Stimulated activated CD4-positive, alpha-beta T cell treated with anti-CD3 and anti-CD28 coated beads, TNF-alpha, amount 100 ng/mL, for 1 hour (primary cell): ENCODE data around the gene C3.
"Not testable (repeated sequence)": the region's sequence is repeated elsewhere in the genome, so short reads cannot be mapped to it uniquely, and the experiment has no call there.

ENCODE experiments used
- DNase-seq, 3 donors: peaks; one replicate each; pipeline ENCODE4 v3.0.0-alpha.2; 2020; ENCODE audit warnings: low read depth in 3 of 3, low spot score in 1 of 3

Gene C3

DNA sequence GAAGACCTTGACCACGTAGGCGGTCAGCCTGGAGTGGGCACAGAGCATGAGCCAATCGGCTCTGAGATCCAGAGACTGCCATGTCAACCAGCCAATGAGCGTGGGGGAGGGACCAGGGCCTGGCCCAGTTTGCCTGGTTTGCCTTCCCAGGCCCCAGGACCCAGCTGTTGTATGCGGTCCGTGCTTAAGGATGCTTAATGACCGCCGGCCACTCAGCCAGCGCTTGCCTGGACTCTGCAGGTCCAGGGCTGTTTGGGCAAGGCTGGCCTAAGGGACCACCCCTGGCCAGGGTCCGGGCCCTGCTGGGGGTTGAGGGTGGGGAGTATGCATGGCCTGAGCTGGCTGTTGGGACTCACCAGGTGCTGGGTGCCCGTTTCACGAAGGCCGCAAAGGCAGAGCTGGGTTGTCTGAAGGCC lies 27.4 kb downstream of the C3 start:
- no peak for DNase-seq

DNA sequence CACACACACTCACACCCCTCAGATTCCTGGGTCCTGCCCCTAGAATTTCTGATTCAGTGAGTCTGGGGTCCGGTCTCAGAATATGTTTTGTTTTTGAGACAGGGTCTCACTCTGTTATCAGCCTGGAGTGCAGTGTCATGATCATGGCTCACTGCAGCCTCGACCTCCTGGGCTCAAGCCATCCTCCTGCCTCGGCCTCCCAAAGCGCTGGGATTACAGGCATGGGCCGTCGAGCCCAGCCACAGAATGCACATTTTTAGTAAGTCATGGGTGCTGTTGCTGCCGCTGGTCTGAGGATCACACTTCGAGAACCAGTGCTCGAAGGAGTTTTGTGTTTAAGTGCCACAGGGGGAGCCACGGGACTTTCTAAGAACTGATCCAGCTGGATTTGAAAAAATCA lies 28.4 kb downstream of the C3 start:
- DNase-seq, result no peak

DNA sequence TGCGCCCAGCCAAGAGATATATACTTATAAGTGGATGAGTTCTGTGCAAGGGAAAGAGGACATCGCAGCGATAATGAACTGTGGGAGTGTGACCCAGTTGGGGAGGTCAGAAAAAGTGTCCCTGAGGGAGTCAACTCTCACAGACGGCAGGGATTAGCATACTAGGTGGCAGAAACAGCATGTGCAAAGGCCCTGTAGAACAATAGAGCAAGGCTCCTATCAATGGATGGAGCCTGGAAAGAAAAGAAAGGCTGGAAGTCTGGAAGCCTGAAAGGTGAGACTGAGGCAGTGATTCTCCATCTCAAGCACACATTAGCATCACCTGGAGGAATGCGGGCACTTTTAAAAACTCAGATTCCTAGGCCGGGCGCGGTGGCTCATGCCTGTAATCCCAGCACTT lies 29.1 kb downstream of the C3 start:
- no peak for DNase-seq

DNA sequence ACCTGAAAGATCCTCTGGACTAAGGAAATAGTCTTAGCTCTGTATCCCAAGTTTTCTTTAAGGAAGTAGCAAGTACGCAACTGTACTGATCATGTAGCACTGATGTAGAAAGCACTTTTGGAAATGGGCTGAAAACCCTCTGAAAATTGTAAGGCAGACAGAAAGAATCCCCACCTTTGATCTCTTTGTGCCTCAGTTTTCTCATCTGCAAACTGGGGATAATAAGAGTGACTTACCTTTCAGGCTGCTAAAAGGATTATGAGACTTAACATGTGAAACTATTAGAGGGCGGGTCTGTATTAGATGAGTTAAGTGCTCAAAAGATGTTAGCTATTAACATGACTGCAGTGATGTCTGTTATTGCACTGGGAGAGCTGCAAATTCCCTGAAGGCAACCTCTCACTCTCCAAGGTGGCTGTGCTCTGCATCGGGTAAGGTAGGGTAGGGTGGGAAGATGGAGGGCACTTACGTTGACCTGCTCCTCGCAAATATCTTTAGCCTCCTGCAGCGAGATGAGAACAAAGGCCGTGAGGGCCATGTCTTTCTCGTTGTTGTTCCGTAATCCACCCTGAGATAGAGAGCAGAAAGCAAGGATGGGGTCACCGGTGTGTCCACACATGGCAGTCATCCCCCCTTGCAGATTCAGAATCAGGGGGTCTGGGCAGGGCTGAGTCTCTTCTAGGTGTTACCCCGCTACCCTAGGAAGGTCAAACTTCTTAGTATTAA lies 30.1 kb downstream of the C3 start:
- no peak for DNase-seq

DNA sequence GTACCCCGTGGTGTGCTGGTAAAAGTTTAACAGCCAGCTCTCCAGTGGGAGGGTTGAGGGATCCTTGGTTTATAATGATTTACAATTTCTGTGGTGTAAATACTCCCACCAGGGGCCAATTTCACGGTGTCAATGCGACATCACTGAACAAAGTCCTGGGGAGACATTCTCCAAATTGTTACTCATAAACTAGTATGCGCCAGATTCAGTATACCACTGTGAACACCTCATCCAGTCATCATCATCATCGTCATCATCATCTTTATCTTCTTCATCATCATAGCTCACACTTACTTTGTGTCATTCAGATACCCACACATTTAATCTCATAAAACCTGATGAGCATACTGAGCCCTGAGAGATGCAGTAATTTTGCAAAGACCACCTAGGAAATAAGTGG lies 33.3 kb downstream of the C3 start:
- no peak for DNase-seq

DNA sequence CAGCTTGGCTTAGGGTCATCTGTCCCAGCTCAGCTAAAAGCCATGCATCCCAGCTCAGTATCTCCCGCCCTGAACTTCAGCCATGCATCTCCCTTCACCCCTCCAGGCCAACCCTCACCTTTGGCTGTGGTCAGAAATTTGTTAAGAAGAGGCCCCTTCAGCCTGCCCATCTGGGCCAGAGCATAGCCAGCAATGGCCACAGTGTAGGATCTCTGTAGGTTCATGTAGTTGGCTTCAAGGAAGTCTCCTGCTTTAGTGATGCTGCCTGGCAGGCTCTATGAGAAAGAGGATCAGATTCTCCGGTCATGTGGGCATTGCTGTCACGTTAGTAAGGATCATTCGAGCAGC lies 33.8 kb downstream of the C3 start:
- DNase-seq, result no peak

DNA sequence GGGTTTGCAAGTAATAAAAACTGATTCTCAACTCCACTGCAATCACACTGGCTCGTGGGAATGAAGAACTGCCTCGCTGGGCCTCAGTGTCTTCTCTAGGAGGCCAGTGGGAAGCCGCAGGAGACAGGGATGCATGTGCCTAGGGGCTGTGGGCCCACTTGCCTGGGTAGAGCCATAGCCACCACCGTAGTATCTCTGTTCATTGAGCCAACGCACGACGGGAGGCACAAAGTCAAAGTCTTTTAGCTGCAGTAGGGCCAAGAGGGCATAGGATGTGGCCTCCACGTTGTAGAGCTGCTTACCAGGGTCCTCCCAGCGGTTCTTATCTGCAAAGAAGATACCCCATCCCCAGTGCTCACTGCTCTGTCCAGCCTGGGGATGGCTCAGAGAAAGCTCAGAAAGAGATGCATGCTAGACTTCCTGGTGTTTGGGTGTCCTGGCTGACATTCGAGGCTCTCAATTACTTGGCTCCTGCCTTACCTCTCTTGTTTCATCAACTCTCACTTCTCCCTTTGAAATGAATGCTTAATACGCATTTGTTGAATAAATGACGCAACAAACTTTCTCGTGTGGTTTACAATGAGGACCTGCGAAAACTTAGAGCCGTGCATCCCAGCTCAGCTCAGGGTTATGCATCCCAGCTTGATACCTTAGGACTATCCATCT lies 34.4 kb downstream of the C3 start:
- DNase-seq, result no peak

DNA sequence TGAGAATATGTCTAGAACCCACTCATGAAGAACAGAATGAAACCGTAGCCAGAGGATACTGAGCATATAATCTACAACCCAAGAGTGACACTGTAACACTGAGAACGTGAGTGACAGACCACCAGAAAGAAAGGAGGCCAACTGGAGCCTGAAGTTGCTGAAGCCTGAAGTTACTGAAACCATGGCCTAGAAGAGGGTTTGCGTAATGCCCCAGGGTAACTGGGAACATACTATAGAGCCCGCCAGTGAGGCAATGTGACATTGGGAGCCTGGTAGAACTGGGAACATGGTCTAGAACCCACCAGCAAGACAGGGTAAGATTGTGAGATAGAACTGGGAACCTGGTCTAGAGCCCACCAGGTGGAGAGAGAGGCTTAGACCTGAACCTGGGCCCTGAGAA lies 35.0 kb downstream of the C3 start:
- no peak for DNase-seq

DNA sequence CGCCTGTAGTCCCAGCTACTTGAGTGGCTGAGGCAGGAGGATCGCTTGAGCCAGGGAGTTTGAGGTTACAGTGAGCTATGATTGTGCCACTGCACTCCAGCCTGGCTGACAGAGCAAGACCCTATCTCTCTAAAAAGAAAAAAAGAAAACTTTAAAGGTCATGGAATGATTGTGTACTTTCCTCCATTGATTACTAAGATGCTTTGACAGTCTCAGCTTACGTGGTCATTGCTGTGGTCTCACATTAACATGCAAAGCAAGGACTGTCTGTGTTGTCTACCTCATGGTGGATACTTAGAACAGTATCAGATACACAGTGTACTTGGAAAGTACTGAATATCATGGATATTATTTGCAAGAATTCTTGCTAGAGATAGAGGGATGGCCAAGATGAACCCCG lies 36.5 kb downstream of the C3 start:
- no peak for DNase-seq

DNA sequence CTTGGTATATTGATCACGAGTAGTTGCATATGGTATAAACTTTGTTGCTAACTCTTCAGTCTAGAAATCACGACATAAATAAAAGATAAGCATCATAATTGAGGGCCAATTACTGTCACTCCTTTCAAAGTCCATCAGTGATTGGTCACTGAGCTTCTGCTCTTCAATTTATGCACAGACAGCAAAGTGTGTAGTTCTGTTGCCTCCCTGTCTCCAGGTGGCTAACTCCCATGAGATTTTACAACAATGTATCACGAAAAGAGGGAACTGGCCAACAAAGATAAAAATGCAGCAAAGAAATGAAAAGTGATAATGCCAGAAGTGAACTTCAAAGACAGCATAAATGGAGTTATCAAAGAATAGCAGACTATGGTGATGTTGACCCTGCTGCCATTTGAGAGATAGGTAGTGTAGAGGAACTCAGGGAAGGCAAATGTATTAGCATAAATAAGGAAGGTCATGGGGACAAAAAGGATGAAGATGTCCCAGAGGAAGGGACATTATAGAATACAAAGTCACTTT lies 37.8 kb downstream of the C3 start:
- DNase-seq, result no peak

DNA sequence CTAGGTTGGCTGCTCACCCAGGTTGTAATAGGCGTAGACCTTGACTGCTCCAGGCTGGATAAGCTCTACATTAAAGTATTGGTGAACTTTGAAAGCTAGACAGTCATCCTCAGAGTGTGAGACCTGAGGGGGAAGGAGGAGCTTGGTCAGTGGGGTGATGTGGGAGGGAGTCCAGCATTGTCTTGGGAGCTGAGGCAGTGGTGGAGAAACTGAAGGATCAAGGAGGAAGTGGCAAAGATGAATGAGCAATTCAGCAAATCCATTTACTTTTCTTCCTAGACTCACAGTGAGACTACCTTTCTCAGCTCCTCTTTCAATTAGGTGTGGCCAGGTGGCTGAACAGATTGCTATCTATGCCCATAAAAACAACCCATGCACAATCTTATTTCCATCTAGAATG lies 40.3 kb downstream of the C3 start:
- no peak for DNase-seq

DNA sequence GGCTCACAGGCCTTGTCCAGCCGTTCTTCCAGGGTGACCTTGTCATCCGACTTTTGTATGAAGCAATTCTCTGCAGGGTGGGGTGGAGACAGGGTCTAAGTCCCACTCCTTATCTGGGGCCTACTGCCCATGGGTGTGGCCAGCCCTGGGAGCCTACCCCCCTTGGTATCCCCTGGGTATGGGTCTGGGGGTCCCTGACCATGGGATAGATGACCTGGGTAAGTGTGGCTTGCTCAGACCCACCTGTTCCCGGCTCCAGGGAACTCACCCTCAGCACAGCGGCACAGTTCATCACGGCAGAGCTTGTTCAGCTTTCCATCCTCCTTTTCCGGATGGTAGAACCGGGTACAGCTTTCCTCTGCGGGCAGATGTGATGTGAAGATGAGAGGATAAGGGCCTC lies 41.3 kb downstream of the C3 start:
- DNase-seq, result no peak

DNA sequence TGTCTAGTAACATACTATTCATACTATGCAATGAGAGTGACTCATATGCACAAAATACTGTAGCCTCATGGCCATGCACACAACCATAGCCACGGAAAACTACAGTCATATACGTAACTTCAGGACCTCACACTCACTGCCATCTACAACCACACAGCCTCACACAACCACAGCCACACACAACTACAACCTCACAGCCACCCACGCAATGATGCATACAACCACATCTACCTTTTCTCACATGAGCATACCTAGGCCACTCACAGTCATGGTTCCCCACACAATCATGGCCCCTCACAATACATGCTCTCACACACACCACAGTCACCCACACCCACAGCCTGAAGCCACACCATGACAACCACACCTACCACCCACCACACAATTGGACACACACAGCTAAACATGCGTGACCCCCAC lies 41.8 kb downstream of the C3 start:
- peak in 1 of 3 donors; percentile 38 for DNase-seq

DNA sequence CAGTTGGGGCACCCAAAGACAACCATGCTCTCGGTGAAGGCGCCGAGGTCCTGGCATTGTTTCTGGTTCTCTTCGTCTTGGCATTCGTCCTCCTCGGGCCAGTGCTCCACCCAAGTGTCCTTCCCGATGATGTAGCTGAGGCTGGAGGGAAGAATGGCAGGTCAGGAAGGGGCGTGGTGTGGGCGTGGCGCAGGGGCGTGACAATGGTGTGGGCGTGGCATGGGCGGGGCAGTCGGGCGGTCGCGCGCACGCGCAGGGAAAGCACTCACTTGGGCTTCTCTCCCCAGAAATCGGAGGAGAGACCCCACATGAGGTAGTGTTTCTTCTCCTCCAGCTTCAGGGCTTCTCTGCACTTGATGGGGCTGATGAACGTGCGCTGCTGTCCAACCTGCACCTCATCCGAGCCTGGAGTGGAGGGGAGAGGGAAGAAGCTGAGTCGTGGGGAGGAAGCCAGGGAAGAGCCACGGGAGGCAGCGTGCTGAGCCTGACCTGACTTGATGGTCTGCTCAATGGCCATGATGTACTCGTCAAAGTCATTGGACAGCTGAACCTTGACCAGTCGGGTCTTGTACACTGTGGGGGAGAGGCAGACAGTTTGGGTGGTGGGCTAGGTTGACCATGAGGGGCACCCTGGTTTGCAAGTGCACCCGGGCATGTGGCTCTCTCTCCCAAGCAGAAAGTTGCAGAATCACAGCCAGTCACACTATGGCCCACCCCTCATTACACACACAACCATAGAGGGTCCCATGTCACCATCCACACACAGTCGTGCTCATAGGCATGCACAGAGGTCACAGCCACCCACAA lies 42.4 kb downstream of the C3 start:
- peak in 1 of 3 donors; percentile 53 for DNase-seq

DNA sequence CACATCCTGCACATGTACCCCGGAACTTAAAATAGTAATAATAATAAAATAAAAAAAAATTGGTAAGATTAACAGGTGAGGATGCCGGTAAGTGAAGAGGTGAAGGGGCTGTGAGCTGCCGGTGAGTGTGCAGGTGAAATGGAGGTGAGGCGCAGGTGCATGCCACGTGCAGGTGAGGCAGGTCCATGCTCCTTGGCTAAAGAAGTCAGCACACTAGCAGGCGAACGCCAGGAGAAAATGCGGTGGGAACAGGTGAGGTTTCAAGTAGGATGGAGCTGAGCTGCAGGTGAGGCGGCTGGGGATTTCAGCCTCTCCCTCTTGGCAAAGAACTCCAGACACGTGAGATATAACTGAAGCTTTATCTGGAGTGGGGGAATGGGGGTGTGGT lies 43.0 kb downstream of the C3 start:
- no peak for DNase-seq

DNA sequence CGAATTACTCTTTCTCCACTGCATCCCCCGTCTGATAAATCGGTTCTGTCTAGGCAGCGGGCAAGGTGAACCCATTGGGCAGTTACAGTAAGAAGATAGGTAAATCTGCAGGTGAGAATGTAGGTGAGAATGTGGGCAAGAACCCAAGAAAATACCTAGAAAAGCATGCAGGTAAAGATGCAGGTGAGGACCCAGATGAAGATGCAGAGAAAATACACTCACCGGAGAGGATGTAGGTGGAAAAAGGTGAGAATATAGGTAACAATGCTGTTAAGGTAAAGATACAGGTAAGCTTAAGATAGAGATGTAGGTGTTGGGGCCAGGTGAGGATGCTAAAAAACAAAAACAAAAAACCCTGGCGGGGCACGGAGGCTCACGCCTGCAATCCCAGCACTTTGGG lies 44.2 kb downstream of the C3 start:
- DNase-seq, result no peak

DNA sequence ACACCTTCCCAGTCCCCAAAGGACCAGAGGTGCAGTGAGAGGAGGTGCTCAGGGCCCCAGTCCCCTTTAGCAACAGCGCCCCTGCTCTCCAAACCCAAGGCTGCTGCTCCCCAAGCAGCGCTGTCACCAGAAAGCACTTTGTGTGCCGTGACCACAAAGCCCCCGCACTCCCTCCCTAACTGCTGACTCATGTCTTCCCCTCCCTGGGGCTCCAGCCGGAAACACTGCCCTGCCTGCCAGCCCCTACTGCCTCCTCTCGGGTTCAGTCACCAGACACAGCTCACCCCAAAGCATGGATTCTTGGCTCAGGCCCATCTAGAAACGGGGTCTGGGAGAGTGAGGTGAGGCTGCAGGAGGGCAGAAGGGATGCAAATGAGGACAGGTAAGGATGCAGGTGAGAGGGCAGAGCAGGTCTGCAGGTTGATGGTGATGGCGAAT lies 45.6 kb downstream of the C3 start:
- peak; percentile 74 to 82 (median 78) for DNase-seq

DNA sequence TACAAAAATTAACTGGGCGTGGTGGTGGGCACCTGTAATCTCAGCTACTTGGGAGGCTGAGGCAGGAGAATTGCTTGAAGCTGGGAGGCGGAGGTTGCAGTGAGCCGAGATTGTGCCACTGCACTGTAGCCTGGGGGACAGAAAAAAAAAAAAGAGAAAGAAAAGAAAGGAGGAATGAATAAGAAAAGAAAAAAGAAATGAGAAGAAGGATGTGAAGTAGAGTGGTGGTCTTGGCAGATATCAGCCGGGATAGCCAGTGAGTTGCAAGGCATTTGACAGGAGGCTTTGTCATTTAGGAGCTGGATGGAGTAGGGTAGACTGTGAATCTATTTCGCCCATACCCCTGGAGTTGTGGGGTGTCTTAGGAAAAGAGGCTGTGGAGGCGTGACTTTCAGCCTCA lies 46.0 kb downstream of the C3 start:
- not testable (repeated sequence) for DNase-seq

DNA sequence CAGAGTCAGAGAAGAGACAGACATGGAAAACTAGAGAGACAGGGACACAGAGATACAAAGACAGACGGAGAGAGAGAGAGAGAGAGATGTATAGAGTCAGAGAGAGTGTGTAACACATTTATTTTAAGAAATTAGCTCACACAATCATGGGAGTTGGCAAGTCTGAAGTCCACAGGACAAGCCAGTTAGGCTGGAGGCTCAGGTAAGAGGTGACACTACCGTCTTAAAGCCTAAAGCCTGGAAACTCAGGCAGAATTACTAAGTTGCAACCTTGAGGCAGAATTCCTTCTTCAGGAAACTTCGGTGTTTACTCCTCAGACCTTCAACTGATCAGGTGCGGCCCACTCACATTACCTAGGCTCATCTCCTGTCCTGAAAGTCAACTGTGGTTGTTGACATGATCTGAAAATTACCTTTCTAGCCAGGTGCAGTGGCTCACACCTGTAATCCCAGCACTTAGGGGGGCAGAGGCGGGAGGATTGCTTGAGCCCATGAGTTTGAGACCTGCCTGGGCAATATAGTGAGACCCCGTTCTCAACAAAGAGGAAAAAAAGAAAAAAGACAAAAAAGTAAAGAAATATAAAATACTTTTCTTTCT lies 47.7 kb downstream of the C3 start:
- no peak for DNase-seq

DNA sequence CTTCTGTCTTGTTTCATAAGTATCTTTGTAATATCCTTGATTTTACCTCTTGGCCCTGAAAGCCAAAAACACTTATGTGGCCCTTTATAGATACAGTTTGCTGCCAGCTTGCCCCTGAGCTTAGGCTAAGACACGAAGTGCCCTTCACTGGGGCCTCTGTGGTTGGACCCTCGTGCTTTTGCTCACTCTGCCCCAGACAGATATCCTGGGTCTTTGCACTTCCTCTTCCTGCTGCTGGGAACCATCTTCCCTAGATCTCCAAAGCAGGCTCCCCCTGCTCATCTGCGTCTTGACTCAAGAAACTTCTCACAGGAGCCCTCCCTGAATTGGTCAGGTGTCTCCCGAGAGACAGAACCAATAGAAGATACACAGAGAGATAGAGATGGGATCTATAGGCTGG lies 48.5 kb downstream of the C3 start:
- DNase-seq, result no peak

DNA sequence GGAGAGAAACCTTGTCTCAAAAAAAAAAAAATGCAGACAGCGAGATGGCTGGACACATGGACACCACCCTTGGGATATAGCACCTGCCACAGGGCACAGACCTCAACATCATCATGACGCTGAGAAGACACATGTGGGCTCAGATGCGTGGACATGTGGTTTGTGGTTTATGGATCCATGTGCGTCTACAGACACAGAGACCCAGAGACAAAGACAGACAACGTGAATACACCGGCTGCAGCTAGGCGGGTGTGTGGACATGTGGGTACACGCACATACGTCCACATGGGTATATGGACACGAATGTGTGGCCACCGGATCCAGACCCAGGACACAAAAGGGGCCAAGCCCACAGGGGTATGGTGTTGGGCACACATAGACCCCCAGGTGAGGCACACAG lies 51.8 kb downstream of the C3 start:
- no peak for DNase-seq
